ENCODE measurements around the gene TENT4A.

The TENT4A gene

GRCh38 chr5:6702633-6703032 is 10.6 kb upstream of the TENT4A start:
- H3K9ac ChIP-seq (ENCODE audit: low read depth, low read length) = no peak overlapping the region
- H3K79me2 ChIP-seq (ENCODE audit: insufficient read depth, low read length) = no peaks in the 10 kb centered on the region
- H2AFZ ChIP-seq (ENCODE audit: low read depth, low read length) = no peak overlapping the region
- no peak for TF ChIP-seq EZH2 (IDR thresholded peaks at IDR 0.05; ENCODE audit: borderline replicate concordance, low read depth, low read length, severe bottlenecking)
- H4K20me1 ChIP-seq (ENCODE audit: insufficient read depth, low read length) = no peaks in the 10 kb centered on the region
- no peak for DNase-seq
- H3K4me1 ChIP-seq (ENCODE audit: insufficient read depth, low read length) = peaks cover 5% of the 10 kb centered on the region
- no peak overlapping the region for H3K4me2 ChIP-seq (ENCODE audit: insufficient read depth, low read length)
- no peak for ATAC-seq (ENCODE audit: insufficient read depth, low read depth)
- H3K4me3 ChIP-seq (ENCODE audit: low read depth in 1 of 2, low read length in 2 of 2) = no peak overlapping the region
- H3K27ac ChIP-seq (ENCODE audit: low read length) = no peak overlapping the region
- H3K27me3 ChIP-seq (ENCODE audit: insufficient read depth, low read length, poor library complexity) = peaks cover 4% of the 10 kb centered on the region
- H3K36me3 ChIP-seq (ENCODE audit: insufficient read depth, low read length) = no peaks in the 10 kb centered on the region
- no peaks in the 10 kb centered on the region for H3K9me3 ChIP-seq (ENCODE audit: insufficient read depth, low read length, severe bottlenecking)

DNA sequence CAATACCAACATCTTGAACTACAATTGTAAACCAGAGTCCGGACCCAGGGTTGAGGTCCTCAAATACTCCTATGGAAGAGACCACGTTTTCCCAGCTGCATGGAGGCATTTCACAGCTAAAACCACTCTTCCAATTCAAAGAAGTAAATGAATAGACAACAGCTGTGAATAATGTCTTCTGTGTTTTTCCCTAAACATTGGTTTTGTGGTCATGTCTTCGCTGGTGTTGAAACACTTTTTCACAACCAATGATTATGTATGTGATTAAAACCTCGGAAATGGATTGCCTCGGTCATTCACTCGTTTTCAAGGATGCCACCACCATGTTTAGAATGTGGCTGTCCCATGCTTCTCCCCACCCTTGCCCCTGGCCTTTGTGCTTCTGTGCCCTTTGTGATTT is 9.4 kb upstream of the TENT4A start:
- no peak for ATAC-seq (ENCODE audit: insufficient read depth, low read depth)

DNA sequence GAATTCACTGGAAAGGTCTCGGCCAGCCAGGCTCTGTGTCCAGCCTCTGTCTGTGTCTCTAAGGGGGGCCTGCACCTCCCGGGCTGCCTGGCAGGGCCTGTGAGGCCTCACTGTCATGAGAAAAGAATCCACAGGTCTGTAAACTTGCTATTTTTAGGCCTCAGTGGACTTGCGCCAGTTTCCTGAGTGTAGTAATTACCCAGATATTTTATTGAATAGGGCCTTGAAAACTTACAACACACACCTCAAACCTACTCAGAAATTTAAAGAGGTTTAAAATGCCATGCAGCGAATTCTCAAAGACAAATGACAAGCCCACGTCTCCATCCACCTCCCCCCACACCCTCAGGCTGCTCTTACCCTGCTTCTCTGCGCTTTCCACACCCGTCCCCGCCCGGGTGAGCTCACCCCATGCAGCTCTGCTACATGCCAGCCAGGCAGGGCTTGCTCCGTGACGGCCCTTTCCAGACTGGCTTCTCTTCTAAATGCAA is 8.8 kb upstream of the TENT4A start:
- TF ChIP-seq CTCF (IDR thresholded peaks at IDR 0.05; ENCODE audit: borderline replicate concordance, extremely low read depth, low read length, poor library complexity, severe bottlenecking) = no peak
- no peak for TF ChIP-seq EZH2 (IDR thresholded peaks at IDR 0.05; ENCODE audit: borderline replicate concordance, low read depth, low read length, severe bottlenecking)
- Histone ChIP-seq H4K20me1 (ENCODE audit: insufficient read depth, low read length) (no peaks in the 10 kb centered on the region), H3K4me2 (ENCODE audit: insufficient read depth, low read length) (no peak overlapping the region), H3K79me2 (ENCODE audit: insufficient read depth, low read length) (no peaks in the 10 kb centered on the region), H3K9me3 (ENCODE audit: insufficient read depth, low read length, severe bottlenecking) (no peaks in the 10 kb centered on the region), H3K4me1 (ENCODE audit: insufficient read depth, low read length) (peaks cover 10% of the 10 kb centered on the region), H3K9ac (ENCODE audit: low read depth, low read length) (no peak overlapping the region), H3K4me3 (ENCODE audit: low read depth in 1 of 2, low read length in 2 of 2) (no peak overlapping the region), H3K27ac (ENCODE audit: low read length) (no peak overlapping the region), H3K27me3 (ENCODE audit: insufficient read depth, low read length, poor library complexity) (no peaks in the 10 kb centered on the region), H2AFZ (ENCODE audit: low read depth, low read length) (no peak overlapping the region), H3K36me3 (ENCODE audit: insufficient read depth, low read length) (no peaks in the 10 kb centered on the region)
- DNase-seq (no peak), ATAC-seq (ENCODE audit: insufficient read depth, low read depth) (no peak)

More for the DNA sequence above, 9.4 kb upstream of the TENT4A start:
- Histone ChIP-seq H3K36me3 (ENCODE audit: insufficient read depth, low read length) (no peaks in the 10 kb centered on the region), H3K9me3 (ENCODE audit: insufficient read depth, low read length, severe bottlenecking) (no peaks in the 10 kb centered on the region), H3K27ac (ENCODE audit: low read length) (no peak overlapping the region), H3K4me3 (ENCODE audit: low read depth in 1 of 2, low read length in 2 of 2) (no peak overlapping the region), H4K20me1 (ENCODE audit: insufficient read depth, low read length) (no peaks in the 10 kb centered on the region), H3K4me1 (ENCODE audit: insufficient read depth, low read length) (peaks cover 10% of the 10 kb centered on the region), H3K27me3 (ENCODE audit: insufficient read depth, low read length, poor library complexity) (no peaks in the 10 kb centered on the region), H3K79me2 (ENCODE audit: insufficient read depth, low read length) (no peaks in the 10 kb centered on the region), H2AFZ (ENCODE audit: low read depth, low read length) (no peak overlapping the region), H3K4me2 (ENCODE audit: insufficient read depth, low read length) (no peak overlapping the region), H3K9ac (ENCODE audit: low read depth, low read length) (no peak overlapping the region)
- no peak for DNase-seq
- TF ChIP-seq EZH2 (IDR thresholded peaks at IDR 0.05; ENCODE audit: borderline replicate concordance, low read depth, low read length, severe bottlenecking) = no peak
- TF ChIP-seq CTCF (IDR thresholded peaks at IDR 0.05; ENCODE audit: borderline replicate concordance, extremely low read depth, low read length, poor library complexity, severe bottlenecking) = no peak

DNA sequence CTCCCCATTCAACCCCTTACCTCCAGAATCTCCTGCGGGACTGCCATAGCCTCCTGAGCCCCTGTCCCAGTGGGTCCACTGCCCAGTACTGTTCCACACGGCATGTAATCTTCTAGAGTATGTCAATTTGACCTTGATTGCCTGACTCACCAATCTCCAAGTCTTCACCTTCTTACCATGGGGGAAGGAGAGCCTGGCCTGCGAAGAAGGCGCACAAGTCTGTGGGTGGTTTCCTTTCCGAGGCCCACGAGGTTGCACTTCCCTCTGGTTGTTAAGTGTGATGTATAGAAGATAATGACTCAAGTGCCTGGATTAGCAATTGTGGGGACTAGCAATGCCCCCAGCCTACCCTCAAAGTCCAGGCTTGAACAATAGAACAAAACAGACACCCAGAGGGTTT is 8.1 kb upstream of the TENT4A start:
- Histone ChIP-seq H2AFZ (ENCODE audit: low read depth, low read length) (no peak overlapping the region), H3K9ac (ENCODE audit: low read depth, low read length) (no peak overlapping the region), H3K79me2 (ENCODE audit: insufficient read depth, low read length) (no peaks in the 10 kb centered on the region), H3K27ac (ENCODE audit: low read length) (no peak overlapping the region), H3K9me3 (ENCODE audit: insufficient read depth, low read length, severe bottlenecking) (no peaks in the 10 kb centered on the region), H3K36me3 (ENCODE audit: insufficient read depth, low read length) (no peaks in the 10 kb centered on the region), H4K20me1 (ENCODE audit: insufficient read depth, low read length) (no peaks in the 10 kb centered on the region), H3K4me1 (ENCODE audit: insufficient read depth, low read length) (peaks cover 10% of the 10 kb centered on the region), H3K4me3 (ENCODE audit: low read depth in 1 of 2, low read length in 2 of 2) (no peak overlapping the region), H3K4me2 (ENCODE audit: insufficient read depth, low read length) (no peak overlapping the region), H3K27me3 (ENCODE audit: insufficient read depth, low read length, poor library complexity) (no peaks in the 10 kb centered on the region)
- ATAC-seq (ENCODE audit: insufficient read depth, low read depth) (no peak), DNase-seq (no peak)
- no peak for TF ChIP-seq CTCF (IDR thresholded peaks at IDR 0.05; ENCODE audit: borderline replicate concordance, extremely low read depth, low read length, poor library complexity, severe bottlenecking)
- no peak for TF ChIP-seq EZH2 (IDR thresholded peaks at IDR 0.05; ENCODE audit: borderline replicate concordance, low read depth, low read length, severe bottlenecking)

Measured in DND-41 (cell line).